K562 (cell line): ENCODE data around the gene ZNF776. TPM values are rescaled to one million over a fixed set of nuclear protein-coding genes. Genes with fewer than 3 reads are reported as not detected.

Experiments
- ATAC-seq: fragments of 200-7000 bp; cut with Tn5 transposase; 3 replicates; pipeline ENCODE4 v1.9.1; 2020; ENCODE audit warnings: moderate library complexity
- BruUV-seq: library from RNA; stranded (reverse); fragments of 400-500 nt; replicated peaks from 2 replicates; lab custom pipeline; 2021; lab: Mats Ljungman, UMichigan
- CTCF ChIA-PET: fragments of 300-600 bp; formaldehyde crosslinking; extraction: SDS; loops from one replicate; lab custom pipeline; 2021; ENCODE audit warnings: low intra/inter-chr PET ratio; lab: Yijun Ruan, JAX
- POLR2A ChIA-PET: fragments of 300-600, 350-650 bp; sonication (Branson Sonifier 250); formaldehyde crosslinking; extraction: SDS; loops from one replicate; lab custom pipeline; 2021; ENCODE audit warnings: antibody characterized with exemption, inconsistent platforms; lab: Yijun Ruan, JAX
- DNase-seq, 4 experiments: peaks; one replicate each; pipeline versions ENCODE4 v3.0.0 to v3.0.0-alpha.2; 2011 to 2018; ENCODE audit warnings: low spot score in 3 of 4, mixed read lengths in 3 of 4; ENCODE audit errors: extremely low read depth in 1 of 4
- FAIRE-seq: peaks from 2 replicates; lab custom pipeline; 2011; peaks lifted over from hg19 to GRCh38; lab: Jason Lieb, UNC
- H2AFZ ChIP-seq: 2 replicates; pipeline ENCODE4 v1.6.0; 2011; ENCODE audit warnings: low read depth, low read length, control low read depth, inconsistent platforms
- H3K27ac ChIP-seq: fragments of 200-600 bp; 3 replicates; pipeline ENCODE4 v1.8.0; 2011; ENCODE audit warnings: low read depth, mild to moderate bottlenecking, control low read depth, inconsistent platforms, low read length, moderate library complexity, mixed read lengths; ENCODE audit errors: extremely low read depth
- H3K27me3 ChIP-seq, 2 experiments: fragments of 300-600 bp in 1 of 2; 2 replicates in 1 of 2; 3 replicates in 1 of 2; pipeline versions ENCODE4 v1.6.0 to v1.8.0; 2011; ENCODE audit warnings: inconsistent platforms in 2 of 2, low read length in 2 of 2, mild to moderate bottlenecking in 1 of 2, mixed read lengths in 1 of 2, moderate library complexity in 1 of 2; ENCODE audit not compliant: control insufficient read depth in 2 of 2, insufficient read depth in 2 of 2
- H3K36me3 ChIP-seq: fragments of 300-600 bp; 3 replicates; pipeline ENCODE4 v1.8.0; 2011; ENCODE audit warnings: mild to moderate bottlenecking, low read length, inconsistent platforms; ENCODE audit not compliant: control insufficient read depth, insufficient read depth
- H3K4me1 ChIP-seq, 2 experiments: fragments of 200-600 bp in 1 of 2; replicated peaks in 1 of 2; 2 replicates in 1 of 2; 3 replicates in 1 of 2; pipeline versions ENCODE4 v1.5.1 to v1.8.0; 2011; ENCODE audit warnings: inconsistent platforms in 2 of 2, low read length in 2 of 2, mild to moderate bottlenecking in 1 of 2, mixed read lengths in 1 of 2, moderate library complexity in 1 of 2; ENCODE audit not compliant: control insufficient read depth in 2 of 2, insufficient read depth in 2 of 2
- H3K4me2 ChIP-seq: 2 replicates; pipeline ENCODE4 v1.6.1; 2011; ENCODE audit warnings: low read length, control low read depth, inconsistent platforms, mixed read lengths; ENCODE audit not compliant: insufficient read depth
- H3K4me3 ChIP-seq: fragments of 200-600 bp; sonication (generic), shearing (Covaris generic); 2 replicates; pipeline ENCODE4 v1.5.1; 2016; ENCODE audit warnings: control low read depth, inconsistent platforms
- H3K79me2 ChIP-seq: fragments of 200-600 bp; 3 replicates; pipeline ENCODE4 v1.8.0; 2011; ENCODE audit warnings: low read length, inconsistent platforms; ENCODE audit not compliant: control insufficient read depth, insufficient read depth
- H3K9ac ChIP-seq, 2 experiments: 2 replicates each; pipeline versions ENCODE4 v1.6.0 to v1.6.1; 2011; ENCODE audit warnings: low read depth in 2 of 2, low read length in 2 of 2, control low read depth in 1 of 2, inconsistent platforms in 1 of 2, mild to moderate bottlenecking in 1 of 2, mixed read lengths in 1 of 2; ENCODE audit not compliant: insufficient read depth in 1 of 2
- H3K9me1 ChIP-seq: one replicate; pipeline ENCODE4 v1.6.0; 2011; ENCODE audit warnings: inconsistent platforms, mild to moderate bottlenecking, low read length, moderate library complexity; ENCODE audit not compliant: control insufficient read depth, insufficient read depth
- H3K9me3 ChIP-seq: replicated peaks from 2 replicates; pipeline ENCODE4 v1.5.1; 2011; ENCODE audit warnings: low read depth, low read length, inconsistent platforms; ENCODE audit not compliant: control insufficient read depth, insufficient read depth
- H4K20me1 ChIP-seq: replicated peaks from 2 replicates; pipeline ENCODE4 v1.6.1; 2011; ENCODE audit warnings: low read length, inconsistent platforms, mixed read lengths; ENCODE audit not compliant: control insufficient read depth, insufficient read depth
- PRDM10 ChIP-seq: fragments of 450-650 bp; IDR thresholded peaks from 2 replicates; pipeline ENCODE4 v1.6.1; 2018; ENCODE audit not compliant: partially characterized antibody
- SMAD3 ChIP-seq: fragments of 450-650 bp; formaldehyde crosslinking; conservative IDR thresholded peaks from 2 replicates; pipeline ENCODE4 v1.4.0; 2020; ENCODE audit warnings: mild to moderate bottlenecking
- WGBS: fragments of 100-300 bp; shearing (Covaris generic); methylation state at CpG from one replicate; pipeline ENCODE4 v1.1.6; 2016; ENCODE audit warnings: low coverage, mixed read lengths; ENCODE audit not compliant: insufficient coverage; ENCODE audit errors: missing lambda C conversion rate; 5-methylcytosine and 5-hydroxymethylcytosine counted together
- in situ Hi-C: fragments of 300-500 bp; cut with MboI; formaldehyde crosslinking; loops from 4 replicates; pipeline ENCODE4 v1.15.0; 2018; ENCODE audit warnings: inconsistent platforms, mixed read lengths
- intact Hi-C: fragments of 100-400 bp; cut with micrococcal nuclease; formaldehyde crosslinking; loops from 2 replicates; pipeline ENCODE4 v1.14.2; 2022
- polyA plus RNA-seq, 8 experiments: library from polyadenylated mRNA; depleted of rRNA in 4 of 8; stranded (reverse) in 5 of 8; unstranded in 3 of 8; fragments of >200 nt; fragmentation: Nextera tagmentation in 2 of 8; fragmentation: Illumina TruSeq in 1 of 8; extraction: Ambion mirVana in 2 of 8; extraction: Trizol in 1 of 8; gene quantifications; 2 replicates each; pipeline versions ENCODE4 v1.2.1 to v1.2.3, GENCODE V29; 2011 to 2014; ENCODE audit warnings: inconsistent platforms in 1 of 8, missing spikeins in 1 of 8
- total RNA-seq, 7 experiments: library from RNA; depleted of rRNA in 6 of 7; stranded (reverse); fragments of >200 nt in 6 of 7; fragmentation: Illumina TruSeq in 2 of 7; extraction: Trizol in 2 of 7; gene quantifications; 2 replicates each; pipeline versions ENCODE4 v1.2.1 to v1.2.3, GENCODE V29; 2011 to 2021; ENCODE audit warnings: low replicate concordance in 1 of 7

Gene ZNF776
- total and polyA plus RNA-seq, 9 of the 15 experiments (the other 6 are each of a cell fraction or from before 2014, with no cell fraction given): 2.2 to 16.9 (median 8.2) TPM

DNA sequence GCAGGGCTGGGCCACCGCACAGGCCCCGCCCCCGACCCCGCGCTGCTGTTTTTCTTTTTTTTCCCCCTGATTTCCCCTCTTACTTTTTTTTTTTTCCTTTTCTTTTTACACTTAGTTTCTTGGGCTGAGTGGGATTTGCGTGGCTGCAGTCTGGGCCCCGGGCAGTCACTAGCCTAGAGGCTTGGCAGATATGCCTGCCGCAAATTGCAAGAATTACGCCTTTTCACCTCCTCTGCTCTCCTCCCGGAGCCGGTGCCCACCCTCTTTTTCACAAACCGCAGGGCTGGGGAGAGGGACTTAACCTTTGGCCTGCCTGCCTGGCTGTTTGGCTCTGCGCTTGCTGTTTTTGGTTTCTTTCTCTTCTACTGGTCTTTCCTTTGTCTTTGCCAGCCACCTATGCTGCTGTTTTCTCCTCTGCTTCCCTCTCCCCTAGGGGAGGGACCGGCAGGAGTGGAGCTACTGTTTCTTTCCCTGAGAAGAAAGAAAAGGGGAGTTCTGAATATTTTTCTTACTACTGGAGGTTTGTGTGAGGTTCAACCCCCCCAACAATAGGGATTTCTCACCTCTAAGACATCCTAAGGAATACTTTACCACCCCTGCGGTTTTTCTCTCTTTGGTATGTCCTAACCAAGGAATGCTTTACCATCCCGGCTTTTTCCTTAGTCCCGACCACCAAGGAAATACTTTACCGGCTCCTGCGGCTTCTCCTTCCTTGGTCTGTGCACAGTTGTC lies 57.1 kb downstream of the ZNF776 start:
- intact Hi-C loops: no loop called here
- Histone ChIP-seq H3K4me1 (peaks cover 2 to 5% of the 10 kb centered on the region in 2 experiments; a peak in 4 of 5 replicates), H4K20me1 (no peaks in the 10 kb centered on the region), H3K9me1 (no peaks in the 10 kb centered on the region), H3K4me3 (no peak overlapping the region), H3K9me3 (no peaks in the 10 kb centered on the region), H3K79me2 (no peaks in the 10 kb centered on the region; the same call in 2 of the 3 replicates), H2AFZ (no peak overlapping the region), H3K4me2 (no peak overlapping the region), H3K27me3 (no peaks in the 10 kb centered on the region), H3K27ac (no peak overlapping the region), H3K9ac (peak overlapping the region in 1 of 2 experiments; percentile 68; a peak in 2 of 4 replicates), H3K36me3 (peaks cover 26% of the 10 kb centered on the region; the same call in 2 of the 3 replicates)
- DNase-seq: no peak
- 90% methylated on average over 11 of the region's 19 CpGs for WGBS
- TF ChIP-seq PRDM10: peak; percentile 33
- no peak for TF ChIP-seq SMAD3 (CRISPR knock-in tag)
- ChIA-PET POLR2A (no interaction called here), CTCF (no interaction called here)
- in situ Hi-C loops: no loop called here
- no peak for ATAC-seq
- BruUV-seq: no TSS peak
- no peak for FAIRE-seq
